VCaP (cell line): ENCODE results near the gene PHF5A.
A peak's percentile ranks its signal among the peaks of the same experiment; 100 is the strongest.

Source experiments
- H3K27ac ChIP-seq: fragments of 450-650 bp; 2 replicates; pipeline ENCODE4 v1.5.1; 2017
- TF ChIP-seq, protein P1 (sequence below): fragments of 450-650 bp; conservative IDR thresholded peaks from 2 replicates; pipeline ENCODE4 v1.5.1; 2017; ENCODE audit warnings: mild to moderate bottlenecking, moderate library complexity

The PHF5A gene

DNA sequence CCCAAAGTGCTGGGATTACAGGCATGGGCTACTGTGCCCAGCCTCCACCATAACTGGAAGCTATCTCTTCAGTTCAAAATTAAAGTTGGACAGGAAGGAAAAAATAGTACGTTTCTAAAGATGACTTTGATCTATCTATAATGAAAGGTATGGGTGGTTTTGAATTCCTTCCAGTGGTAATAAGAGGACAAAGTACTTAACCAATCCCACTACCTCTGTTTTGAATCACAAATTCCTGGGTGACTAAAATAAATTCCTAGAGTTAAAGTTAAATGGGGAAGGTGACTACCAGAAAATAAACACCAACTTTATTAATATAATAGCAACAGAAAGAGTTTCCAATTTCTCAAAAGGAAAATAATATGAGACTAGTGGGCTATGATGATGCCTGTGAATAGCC lies 9.1 kb downstream of the PHF5A start:
- TF ChIP-seq, protein P1, sequence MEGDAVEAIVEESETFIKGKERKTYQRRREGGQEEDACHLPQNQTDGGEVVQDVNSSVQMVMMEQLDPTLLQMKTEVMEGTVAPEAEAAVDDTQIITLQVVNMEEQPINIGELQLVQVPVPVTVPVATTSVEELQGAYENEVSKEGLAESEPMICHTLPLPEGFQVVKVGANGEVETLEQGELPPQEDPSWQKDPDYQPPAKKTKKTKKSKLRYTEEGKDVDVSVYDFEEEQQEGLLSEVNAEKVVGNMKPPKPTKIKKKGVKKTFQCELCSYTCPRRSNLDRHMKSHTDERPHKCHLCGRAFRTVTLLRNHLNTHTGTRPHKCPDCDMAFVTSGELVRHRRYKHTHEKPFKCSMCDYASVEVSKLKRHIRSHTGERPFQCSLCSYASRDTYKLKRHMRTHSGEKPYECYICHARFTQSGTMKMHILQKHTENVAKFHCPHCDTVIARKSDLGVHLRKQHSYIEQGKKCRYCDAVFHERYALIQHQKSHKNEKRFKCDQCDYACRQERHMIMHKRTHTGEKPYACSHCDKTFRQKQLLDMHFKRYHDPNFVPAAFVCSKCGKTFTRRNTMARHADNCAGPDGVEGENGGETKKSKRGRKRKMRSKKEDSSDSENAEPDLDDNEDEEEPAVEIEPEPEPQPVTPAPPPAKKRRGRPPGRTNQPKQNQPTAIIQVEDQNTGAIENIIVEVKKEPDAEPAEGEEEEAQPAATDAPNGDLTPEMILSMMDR, result no peak
- no peak overlapping the region for H3K27ac ChIP-seq

DNA sequence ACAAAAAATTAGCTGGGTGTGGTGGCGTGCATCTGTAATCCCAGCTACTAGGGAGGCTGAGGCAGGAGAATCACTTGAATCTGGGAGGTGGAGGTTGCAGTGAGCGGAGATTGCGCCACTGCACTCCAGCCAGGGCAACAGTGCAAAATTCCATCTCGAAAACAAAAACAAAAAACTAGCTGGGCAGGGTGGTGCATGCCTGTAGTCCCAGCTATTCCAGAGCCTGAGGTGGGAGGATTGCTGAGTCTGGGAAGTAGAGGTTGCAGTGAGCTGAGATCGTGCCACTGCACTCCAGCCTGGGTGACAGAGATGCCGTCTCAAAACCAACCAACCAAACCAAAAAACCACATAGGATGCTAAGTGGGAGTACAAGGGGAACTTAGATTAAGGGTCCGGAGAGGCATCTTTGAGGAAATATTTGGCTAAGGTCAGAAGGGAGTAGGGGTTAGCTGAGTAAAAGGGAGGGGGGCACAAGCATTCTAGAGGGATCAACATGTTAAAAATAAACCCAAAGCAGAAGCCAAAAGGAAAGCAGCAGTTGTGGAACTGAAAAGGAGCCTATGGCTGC lies 10.2 kb downstream of the PHF5A start:
- H3K27ac ChIP-seq, result no peak overlapping the region
- TF ChIP-seq, protein P1, result no peak

DNA sequence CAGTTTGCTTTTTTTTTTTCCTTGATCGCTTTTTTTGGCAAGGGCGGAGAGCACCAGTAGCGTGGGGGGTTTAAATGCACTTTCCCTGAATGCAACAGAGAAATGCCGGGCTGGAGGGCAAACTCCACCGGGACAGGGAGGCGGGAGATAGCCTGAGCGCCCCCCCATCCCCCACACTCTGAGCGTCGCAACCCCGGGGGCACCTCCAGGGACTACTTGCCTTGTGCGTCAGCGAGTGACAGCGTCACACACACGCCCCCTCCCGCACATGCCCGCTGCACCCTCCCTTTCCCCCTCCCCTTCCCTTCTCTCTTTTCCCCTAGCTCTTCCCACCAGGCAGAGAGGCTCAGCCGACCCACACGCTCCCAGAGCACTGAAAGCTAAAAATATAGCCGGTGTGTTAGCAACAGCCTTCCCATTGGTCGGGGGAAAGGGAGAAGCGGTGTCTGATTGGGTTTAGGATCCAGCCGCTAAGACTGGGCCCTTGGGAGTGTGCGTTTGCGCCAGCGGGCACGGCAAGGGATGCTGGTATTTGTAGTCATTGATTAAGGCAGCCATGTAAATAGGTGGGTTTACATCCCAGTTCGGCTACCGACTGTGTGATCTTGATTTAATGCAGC lies 20.2 kb downstream of the PHF5A start:
- TF ChIP-seq, protein P1, result no peak

DNA sequence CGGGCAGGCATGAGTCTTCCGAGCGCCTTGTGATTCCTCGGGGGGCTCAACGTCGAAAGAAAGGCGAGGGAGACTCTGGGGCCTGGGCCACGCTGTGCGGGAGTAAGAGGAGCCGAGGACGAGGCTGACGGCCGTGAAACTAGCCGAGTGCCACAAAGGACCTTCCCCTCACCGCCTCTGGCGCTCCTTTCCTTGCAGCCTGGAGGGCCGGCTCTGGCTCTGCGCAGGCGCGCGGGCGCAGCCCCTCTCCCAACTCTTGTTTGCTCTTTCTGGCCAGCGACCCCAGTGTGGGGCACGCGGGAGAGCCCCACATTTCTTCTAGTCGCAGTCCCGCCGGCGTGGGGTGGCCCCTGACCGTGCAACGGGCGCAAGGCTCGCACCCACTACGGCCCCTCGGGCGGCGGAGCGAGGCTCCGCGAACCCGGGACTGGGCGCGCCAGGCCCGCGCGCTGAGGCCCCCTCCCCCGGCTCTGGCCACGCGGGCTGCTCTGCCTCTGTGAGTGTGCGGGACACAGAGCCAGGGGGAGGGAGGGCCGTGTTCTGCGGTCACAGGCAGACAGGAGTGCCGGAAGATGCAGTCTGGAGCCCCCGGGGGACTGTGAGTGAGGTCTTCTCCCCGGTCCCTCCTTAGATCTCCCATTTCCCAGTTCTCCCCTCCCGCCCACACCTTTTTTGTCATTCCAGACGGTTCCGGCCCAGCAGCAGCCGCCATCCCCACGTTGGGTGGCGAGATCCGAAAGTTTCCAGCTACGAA lies 20.9 kb downstream of the PHF5A start:
- H3K27ac ChIP-seq, result peak overlapping the region; percentile 100
- TF ChIP-seq, protein P1, result no peak

More for the DNA sequence above, 20.2 kb downstream of the PHF5A start:
- peak overlapping the region; percentile 100 for H3K27ac ChIP-seq

DNA sequence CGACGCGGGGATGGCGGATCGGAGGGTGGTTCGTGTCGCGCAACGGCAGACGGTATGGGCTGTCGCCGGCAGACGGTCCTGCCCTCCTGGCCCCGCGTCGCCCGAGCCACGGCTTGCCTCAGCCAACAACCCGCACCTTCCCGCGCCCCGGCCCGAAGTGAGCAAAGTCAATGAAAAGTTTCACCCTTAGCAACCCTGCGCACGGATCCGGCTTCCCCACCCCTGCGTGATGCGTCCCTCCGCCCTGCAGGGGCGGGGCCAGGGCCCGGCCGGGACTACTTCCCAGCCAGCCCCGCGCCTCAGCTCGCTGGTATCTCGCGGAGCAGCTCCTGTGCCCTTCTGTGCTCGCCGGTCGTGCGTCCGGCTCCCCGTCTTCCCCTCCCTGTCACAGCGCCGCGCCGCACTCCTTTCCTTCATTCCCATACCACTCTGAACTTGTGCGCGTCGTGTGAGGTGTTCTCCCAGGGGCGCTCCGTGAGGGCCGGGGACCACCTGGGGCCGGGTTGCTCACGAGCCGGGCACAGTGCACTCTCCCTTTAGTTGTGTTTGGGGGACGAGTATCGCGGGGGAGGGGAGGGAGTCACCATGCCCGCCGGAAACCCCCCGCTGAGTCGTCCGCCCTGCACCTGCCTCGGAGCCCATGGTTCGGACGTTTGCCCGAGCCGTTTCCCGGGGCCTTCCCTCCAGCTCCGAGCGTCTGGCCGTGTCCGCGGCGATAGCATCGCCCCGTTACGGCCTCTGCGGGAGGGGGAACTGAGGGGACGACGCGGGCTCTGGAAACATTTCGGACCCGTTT lies 21.7 kb downstream of the PHF5A start, which contains the start of gene TOB2:
Gene TOB2 (minus strand): TSS at position 163 of the 796 bp plus-strand sequence. CDS start 9,456 bp downstream, outside the sequence.
- peak within 1 kb of the TSS; percentile 100 for H3K27ac ChIP-seq
- TF ChIP-seq, protein P1, result no peak

DNA sequence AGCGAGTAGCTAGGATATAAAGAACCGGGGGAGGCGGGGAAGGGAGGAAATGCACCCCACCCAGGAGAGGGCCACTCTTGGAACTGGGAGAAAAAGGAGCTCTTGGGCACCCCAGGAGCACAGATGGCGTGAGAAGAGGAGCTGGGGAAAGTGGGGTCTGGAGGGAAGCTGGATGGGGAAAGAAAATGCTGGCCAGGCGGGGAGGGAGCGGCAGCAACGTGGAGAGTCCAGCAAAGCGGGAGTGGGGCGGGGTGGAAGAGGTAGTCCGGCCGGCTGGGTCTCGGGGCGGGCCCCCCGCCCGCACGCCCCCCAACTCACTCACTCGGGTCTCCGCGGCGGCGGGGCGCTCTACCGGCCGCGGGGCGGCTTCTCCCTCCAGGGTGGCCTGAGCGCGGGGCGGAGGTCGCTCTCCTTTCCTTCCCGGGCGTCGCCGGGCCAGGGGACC lies 22.4 kb downstream of the PHF5A start:
- TF ChIP-seq, protein P1, result no peak

More for the DNA sequence above, 22.4 kb downstream of the PHF5A start:
- H3K27ac ChIP-seq, result peak overlapping the region; percentile 100
